Neuron (in vitro differentiated cells): ENCODE data around the gene DNHD1.

Experiments used
- H2AFZ ChIP-seq: one replicate; pipeline ENCODE4 v1.6.1; 2013; ENCODE audit warnings: low read depth, mild to moderate bottlenecking, inconsistent platforms, low read length, moderate library complexity
- H3K27me3 ChIP-seq: one replicate; pipeline ENCODE4 v1.6.1; 2013; ENCODE audit warnings: low read length; ENCODE audit not compliant: insufficient read depth
- H3K36me3 ChIP-seq: one replicate; pipeline ENCODE4 v1.6.1; 2013; ENCODE audit warnings: low read length; ENCODE audit not compliant: insufficient read depth
- H3K4me1 ChIP-seq: one replicate; pipeline ENCODE4 v1.6.1; 2013; ENCODE audit warnings: low read length; ENCODE audit not compliant: insufficient read depth
- H3K4me3 ChIP-seq: 2 replicates; pipeline ENCODE4 v1.5.1; 2013; ENCODE audit warnings: mild to moderate bottlenecking, low read length, moderate library complexity
- H3K9me3 ChIP-seq: one replicate; pipeline ENCODE4 v1.6.1; 2013; ENCODE audit warnings: low read length

DNHD1 gene

GRCh38 chr11:6578134-6578533, 81.1 kb downstream of the DNHD1 start:
- H3K27me3 ChIP-seq: no peaks in the 10 kb centered on the region
- no peaks in the 10 kb centered on the region for H3K4me1 ChIP-seq
- no peak overlapping the region for H2AFZ ChIP-seq
- H3K4me3 ChIP-seq: no peak overlapping the region
- peaks cover 5% of the 10 kb centered on the region for H3K9me3 ChIP-seq
- H3K36me3 ChIP-seq: no peaks in the 10 kb centered on the region

GRCh38 chr11:6579681-6580080, 82.6 kb downstream of the DNHD1 start:
- Histone ChIP-seq H3K4me3 (no peak overlapping the region), H3K9me3 (peaks cover 5% of the 10 kb centered on the region), H3K27me3 (no peaks in the 10 kb centered on the region), H3K36me3 (no peaks in the 10 kb centered on the region), H3K4me1 (no peaks in the 10 kb centered on the region), H2AFZ (no peak overlapping the region)

- no peak overlapping the region for H3K4me3 ChIP-seq
- H3K9me3 ChIP-seq: peaks cover 12% of the 10 kb centered on the region
- H3K36me3 ChIP-seq: no peaks in the 10 kb centered on the region
- no peak overlapping the region for H2AFZ ChIP-seq
- H3K4me1 ChIP-seq: no peaks in the 10 kb centered on the region
- no peaks in the 10 kb centered on the region for H3K27me3 ChIP-seq
Measured at GRCh38 chr11:6583584-6583983, 86.5 kb downstream of the DNHD1 start.

- Histone ChIP-seq H2AFZ (no peak overlapping the region), H3K4me1 (no peaks in the 10 kb centered on the region), H3K36me3 (no peaks in the 10 kb centered on the region)
Measured at GRCh38 chr11:6584528-6584927, 87.4 kb downstream of the DNHD1 start.

GRCh38 chr11:6586434-6587359, 89.6 kb downstream of the DNHD1 start:
- Histone ChIP-seq H2AFZ (no peak overlapping the region), H3K27me3 (no peaks in the 10 kb centered on the region), H3K4me3 (no peak overlapping the region), H3K36me3 (peaks cover 1% of the 10 kb centered on the region), H3K9me3 (peaks cover 7% of the 10 kb centered on the region), H3K4me1 (no peaks in the 10 kb centered on the region)

More at GRCh38 chr11:6584528-6584927, 87.4 kb downstream of the DNHD1 start:
- H3K4me3 ChIP-seq: no peak overlapping the region
- H3K27me3 ChIP-seq: no peaks in the 10 kb centered on the region
- H3K9me3 ChIP-seq: peaks cover 12% of the 10 kb centered on the region

- Histone ChIP-seq H3K9me3 (peaks cover 7% of the 10 kb centered on the region), H2AFZ (no peak overlapping the region), H3K27me3 (no peaks in the 10 kb centered on the region), H3K4me3 (no peak overlapping the region), H3K36me3 (peaks cover 7% of the 10 kb centered on the region), H3K4me1 (no peaks in the 10 kb centered on the region)
Measured at GRCh38 chr11:6587360-6587953, 90.4 kb downstream of the DNHD1 start.

GRCh38 chr11:6588018-6588417, 90.9 kb downstream of the DNHD1 start:
- Histone ChIP-seq H3K4me1 (no peaks in the 10 kb centered on the region), H2AFZ (no peak overlapping the region), H3K27me3 (no peaks in the 10 kb centered on the region)

GRCh38 chr11:6594142-6594768, 97.2 kb downstream of the DNHD1 start:
- Histone ChIP-seq H3K4me1 (peaks cover 8% of the 10 kb centered on the region), H3K27me3 (no peaks in the 10 kb centered on the region), H2AFZ (no peak overlapping the region), H3K9me3 (no peaks in the 10 kb centered on the region), H3K4me3 (no peak overlapping the region), H3K36me3 (peaks cover 32% of the 10 kb centered on the region)

More at GRCh38 chr11:6588018-6588417, 90.9 kb downstream of the DNHD1 start:
- peaks cover 7% of the 10 kb centered on the region for H3K9me3 ChIP-seq
- H3K4me3 ChIP-seq: no peak overlapping the region
- peaks cover 7% of the 10 kb centered on the region for H3K36me3 ChIP-seq

- Histone ChIP-seq H2AFZ (no peak overlapping the region), H3K36me3 (peaks cover 52% of the 10 kb centered on the region), H3K4me3 (no peak overlapping the region), H3K4me1 (peaks cover 8% of the 10 kb centered on the region), H3K9me3 (no peaks in the 10 kb centered on the region), H3K27me3 (no peaks in the 10 kb centered on the region)
Measured at GRCh38 chr11:6596239-6596877, 99.3 kb downstream of the DNHD1 start.

GRCh38 chr11:6598555-6598954, 101.5 kb downstream of the DNHD1 start:
- H2AFZ ChIP-seq: no peak overlapping the region
- no peaks in the 10 kb centered on the region for H3K27me3 ChIP-seq
- H3K36me3 ChIP-seq: peaks cover 50% of the 10 kb centered on the region

GRCh38 chr11:6599449-6599848, 102.4 kb downstream of the DNHD1 start:
- Histone ChIP-seq H2AFZ (no peak overlapping the region), H3K4me1 (peaks cover 21% of the 10 kb centered on the region), H3K9me3 (no peaks in the 10 kb centered on the region), H3K27me3 (no peaks in the 10 kb centered on the region), H3K4me3 (no peak overlapping the region), H3K36me3 (peaks cover 48% of the 10 kb centered on the region)

More at GRCh38 chr11:6598555-6598954, 101.5 kb downstream of the DNHD1 start:
- Histone ChIP-seq H3K4me1 (peaks cover 20% of the 10 kb centered on the region), H3K9me3 (no peaks in the 10 kb centered on the region), H3K4me3 (no peak overlapping the region)

- Histone ChIP-seq H3K4me1 (peaks cover 26% of the 10 kb centered on the region), H3K36me3 (peaks cover 45% of the 10 kb centered on the region), H3K9me3 (no peaks in the 10 kb centered on the region), H3K4me3 (no peak overlapping the region), H3K27me3 (no peaks in the 10 kb centered on the region), H2AFZ (no peak overlapping the region)
Measured at GRCh38 chr11:6599881-6600390, 102.9 kb downstream of the DNHD1 start.
